NCI-H146 treated with DMSO at 0.1 percent for 48 hours (cell line): ENCODE measurements around the gene SLC24A4.
"Not testable (repeated sequence)": the region's sequence is repeated elsewhere in the genome, so short reads cannot be mapped to it uniquely, and the experiment has no call there.

Source experiments
- DNase-seq: peaks from one replicate; lab custom pipeline; 2025; ENCODE audit not compliant: unreplicated experiment; lab: John Stamatoyannopoulos, UW

Gene SLC24A4

GRCh38 chr14:92398888-92399636 lies 76.1 kb downstream of the SLC24A4 start:
- no peak for DNase-seq

- DNase-seq = no peak
Measured at GRCh38 chr14:92400579-92401444, 77.8 kb downstream of the SLC24A4 start.

GRCh38 chr14:92401561-92401960 lies 78.6 kb downstream of the SLC24A4 start:
- no peak for DNase-seq

GRCh38 chr14:92402500-92402899 lies 79.5 kb downstream of the SLC24A4 start:
- DNase-seq = not testable (repeated sequence)

GRCh38 chr14:92404018-92404417 lies 81.1 kb downstream of the SLC24A4 start:
- no peak for DNase-seq

- no peak for DNase-seq
Measured at GRCh38 chr14:92404421-92404820, 81.5 kb downstream of the SLC24A4 start.

GRCh38 chr14:92404938-92405337 lies 82.0 kb downstream of the SLC24A4 start:
- DNase-seq = no peak

GRCh38 chr14:92407410-92407809 lies 84.4 kb downstream of the SLC24A4 start:
- no peak for DNase-seq

- no peak for DNase-seq
Measured at GRCh38 chr14:92409043-92409442, 86.1 kb downstream of the SLC24A4 start.

GRCh38 chr14:92411135-92411534 lies 88.2 kb downstream of the SLC24A4 start:
- DNase-seq = no peak

- no peak for DNase-seq
Measured at GRCh38 chr14:92411941-92412340, 89.0 kb downstream of the SLC24A4 start.

- DNase-seq = no peak
Measured at GRCh38 chr14:92412912-92413311, 89.9 kb downstream of the SLC24A4 start.

GRCh38 chr14:92413379-92413778 lies 90.4 kb downstream of the SLC24A4 start:
- DNase-seq = no peak

GRCh38 chr14:92414690-92415445 lies 91.9 kb downstream of the SLC24A4 start:
- no peak for DNase-seq

GRCh38 chr14:92415969-92416368 lies 93.0 kb downstream of the SLC24A4 start:
- DNase-seq = no peak

GRCh38 chr14:92416544-92416943 lies 93.6 kb downstream of the SLC24A4 start:
- DNase-seq = no peak

- no peak for DNase-seq
Measured at GRCh38 chr14:92417759-92418158, 94.8 kb downstream of the SLC24A4 start.

- DNase-seq = no peak
Measured at GRCh38 chr14:92421751-92422150, 98.8 kb downstream of the SLC24A4 start.

- DNase-seq = no peak
Measured at GRCh38 chr14:92425101-92425500, 102.1 kb downstream of the SLC24A4 start.

- no peak for DNase-seq
Measured at GRCh38 chr14:92426237-92426636, 103.3 kb downstream of the SLC24A4 start.

- no peak for DNase-seq
Measured at GRCh38 chr14:92427096-92427495, 104.1 kb downstream of the SLC24A4 start.
